Keratinocyte (primary cell): ENCODE results near the gene GARNL3. TPM values are rescaled to one million over a fixed set of nuclear protein-coding genes. Genes with fewer than 3 reads are reported as not detected.
A peak's percentile ranks its signal among the peaks of the same experiment; 100 is the strongest.

Source experiments
- DNase-seq: peaks from one replicate; pipeline ENCODE4 v3.0.0-alpha.2; 2011; ENCODE audit warnings: low read depth, missing footprints, low spot score
- FAIRE-seq: peaks from 2 replicates; lab custom pipeline; 2011; peaks lifted over from hg19 to GRCh38; lab: Jason Lieb, UNC
- H2AFZ ChIP-seq: 2 replicates; pipeline ENCODE4 v1.6.0; 2012; ENCODE audit warnings: low read length, control low read depth, inconsistent platforms; ENCODE audit not compliant: control insufficient read depth
- H3K27ac ChIP-seq: 2 replicates; pipeline ENCODE4 v1.5.1; 2011; ENCODE audit warnings: low read length; ENCODE audit not compliant: control insufficient read depth, insufficient read depth
- H3K27me3 ChIP-seq: 3 replicates; pipeline ENCODE4 v1.6.0; 2011; ENCODE audit warnings: low read length; ENCODE audit not compliant: control insufficient read depth, insufficient read depth; ENCODE audit errors: extremely low read depth
- H3K36me3 ChIP-seq, 2 experiments: 2 replicates in 1 of 2; 3 replicates in 1 of 2; pipeline ENCODE4 v1.5.1; 2011; ENCODE audit warnings: low read length in 2 of 2, mild to moderate bottlenecking in 1 of 2; ENCODE audit not compliant: control insufficient read depth in 2 of 2, insufficient read depth in 2 of 2; ENCODE audit errors: extremely low read depth in 1 of 2
- H3K4me1 ChIP-seq: 3 replicates; pipeline ENCODE4 v1.5.1; 2011; ENCODE audit warnings: low read length; ENCODE audit not compliant: control insufficient read depth, insufficient read depth; ENCODE audit errors: extremely low read depth
- H3K4me2 ChIP-seq: 3 replicates; pipeline ENCODE4 v1.6.0; 2011; ENCODE audit warnings: low read depth, low read length; ENCODE audit not compliant: control insufficient read depth, insufficient read depth; ENCODE audit errors: extremely low read depth
- H3K4me3 ChIP-seq, 3 experiments: fragments of 200-600 bp in 1 of 3; sonication (generic) in 1 of 3; 2 replicates in 2 of 3; 3 replicates in 1 of 3; pipeline ENCODE4 v1.5.1; 2011 to 2016; ENCODE audit warnings: low read length in 3 of 3, mild to moderate bottlenecking in 3 of 3, control low read depth in 2 of 3, inconsistent platforms in 1 of 3, low read depth in 1 of 3, mixed read lengths in 1 of 3, mixed run types in 1 of 3, moderate library complexity in 1 of 3; ENCODE audit not compliant: control insufficient read depth in 2 of 3, insufficient read depth in 2 of 3; ENCODE audit errors: extremely low read depth in 1 of 3
- H3K79me2 ChIP-seq: 2 replicates; pipeline ENCODE4 v1.6.0; 2012; ENCODE audit warnings: low read length; ENCODE audit not compliant: control insufficient read depth, insufficient read depth
- H3K9ac ChIP-seq: 3 replicates; pipeline ENCODE4 v1.6.0; 2011; ENCODE audit warnings: low read length; ENCODE audit not compliant: control insufficient read depth, insufficient read depth; ENCODE audit errors: extremely low read depth
- H3K9me1 ChIP-seq: 3 replicates; pipeline ENCODE4 v1.6.0; 2011; ENCODE audit warnings: low read length; ENCODE audit not compliant: control insufficient read depth, insufficient read depth; ENCODE audit errors: extremely low read depth
- H3K9me3 ChIP-seq: 2 replicates; pipeline ENCODE4 v1.5.1; 2012; ENCODE audit warnings: low read depth, low read length; ENCODE audit not compliant: control insufficient read depth
- H4K20me1 ChIP-seq: 3 replicates; pipeline ENCODE4 v1.6.0; 2011; ENCODE audit warnings: low read length; ENCODE audit not compliant: control insufficient read depth, insufficient read depth; ENCODE audit errors: extremely low read depth
- CTCF ChIP-seq, 3 experiments: IDR thresholded peaks in 1 of 3; conservative IDR thresholded peaks in 1 of 3; optimal IDR thresholded peaks in 1 of 3; 2 replicates in 2 of 3; 3 replicates in 1 of 3; pipeline versions ENCODE3 to v1.5.1; 2011; ENCODE audit warnings: low read length in 3 of 3, mild to moderate bottlenecking in 3 of 3, moderate library complexity in 2 of 3, control low read depth in 1 of 3, inconsistent platforms in 1 of 3; ENCODE audit not compliant: insufficient read depth in 2 of 3; ENCODE audit errors: extremely low read depth in 1 of 3
- EZH2 ChIP-seq: IDR thresholded peaks from one replicate; pipeline ENCODE4 v1.6.1; 2012; ENCODE audit warnings: inconsistent platforms, mild to moderate bottlenecking, low read length, moderate library complexity
- dilution Hi-C: fragments of 300-500 bp; cut with MboI; formaldehyde crosslinking; loops from one replicate; pipeline ENCODE4 v1.7.0; 2020; ENCODE audit warnings: low sequenced_read_pairs; ENCODE audit not compliant: extremely low pct_ligation_motif_present
- polyA plus RNA-seq, 5 experiments: library from polyadenylated mRNA; depleted of rRNA in 3 of 5; stranded (reverse) in 3 of 5; stranded (forward) in 1 of 5; unstranded in 1 of 5; fragments of >200 nt; gene quantifications; 1 replicate in 1 of 5; 2 replicates in 3 of 5; 3 replicates in 1 of 5; pipeline versions ENCODE4 v1.2.1 to v1.2.3, GENCODE V29; 2011 to 2012; ENCODE audit warnings: missing spikeins in 2 of 5, low read depth in 1 of 5, low replicate concordance in 1 of 5

GARNL3 gene
- polyA plus RNA-seq, 1 donor (not counting 4 experiments of a cell fraction or from before 2014, with no cell fraction given), result 2.4 TPM

- Histone ChIP-seq H3K9me3 (no peaks in the 10 kb centered on the region), H3K9me1 (no peaks in the 10 kb centered on the region), H3K4me2 (peak overlapping the region; percentile 91), H3K27me3 (no peaks in the 10 kb centered on the region), H2AFZ (peak overlapping the region; percentile 53), H3K36me3 (peaks cover 4% of the 10 kb centered on the region in 2 experiments), H3K4me3 (peak overlapping the region; percentile 70 to 78 (median 76)), H4K20me1 (no peaks in the 10 kb centered on the region), H3K9ac (peak overlapping the region; percentile 77), H3K27ac (no peak overlapping the region), H3K79me2 (no peaks in the 10 kb centered on the region), H3K4me1 (peaks cover 11% of the 10 kb centered on the region)
- DNase-seq (no peak), FAIRE-seq (no peak)
- dilution Hi-C loops, result loop anchor here (10.0 kb wide), 1 partner anchor 63 kb away; no protein-coding TSS in a partner anchor
- peak; percentile 34 to 68 (median 59) for TF ChIP-seq CTCF (optimal IDR thresholded peaks at IDR 0.05 in 1 of 3, IDR thresholded peaks at IDR 0.05 in 1 of 3, conservative IDR thresholded peaks at IDR 0.05 in 1 of 3; ENCODE audit: extremely low read depth in 1 of 3, insufficient read depth in 2 of 3, low read length in 3 of 3)
- TF ChIP-seq EZH2, result no peak
Measured at GRCh38 chr9:127397646-127398274, 133.2 kb downstream of the GARNL3 start.

- H3K9ac ChIP-seq, result peak overlapping the region; percentile 77
- H3K27ac ChIP-seq, result no peak overlapping the region
- H3K79me2 ChIP-seq, result no peaks in the 10 kb centered on the region
- FAIRE-seq, result no peak
- no peak for DNase-seq
- dilution Hi-C loops, result loop anchor here (10.0 kb wide), 1 partner anchor 63 kb away; no protein-coding TSS in a partner anchor
- peaks cover 4% of the 10 kb centered on the region in 2 experiments for H3K36me3 ChIP-seq
- no peaks in the 10 kb centered on the region for H3K27me3 ChIP-seq
- H3K9me1 ChIP-seq, result no peaks in the 10 kb centered on the region
- peak overlapping the region; percentile 70 to 78 (median 76) for H3K4me3 ChIP-seq
- peak overlapping the region; percentile 91 for H3K4me2 ChIP-seq
- no peak overlapping the region for H2AFZ ChIP-seq
- H3K4me1 ChIP-seq, result peaks cover 11% of the 10 kb centered on the region
- no peak for TF ChIP-seq EZH2
- H4K20me1 ChIP-seq, result no peaks in the 10 kb centered on the region
- no peaks in the 10 kb centered on the region for H3K9me3 ChIP-seq
Measured at GRCh38 chr9:127398275-127398647, 133.7 kb downstream of the GARNL3 start.
